Measurements from ENCODE around the gene GLYATL1B. TPM values are rescaled to one million over a fixed set of nuclear protein-coding genes. Genes with fewer than 3 reads are reported as not detected.
"Not testable (repeated sequence)": the region's sequence is repeated elsewhere in the genome, so short reads cannot be mapped to it uniquely, and the experiment has no call there.

Gene GLYATL1B
- polyA plus RNA-seq, 1 experiment = not detected

GRCh38 chr11:59095972-59096575 lies 10.0 kb downstream of the GLYATL1B start:
- H3K27me3 ChIP-seq (ENCODE audit: control insufficient read depth, insufficient read depth, low read length); POLR2A ChIA-PET; DNase-seq (ENCODE audit: low read depth); H3K4me3 ChIP-seq (ENCODE audit: low read depth, low read length); H3K36me3 ChIP-seq (ENCODE audit: control insufficient read depth, insufficient read depth, low read length): not testable (repeated sequence)
- CTCF ChIA-PET = interaction anchor here (0.7 to 5.6 kb wide), 16 partner anchors 8 to 75 kb away, joined by 3 to 67 read pairs (median 6); partner anchors contain the start of gene FAM111B

GRCh38 chr11:59097113-59097708 lies 11.1 kb downstream of the GLYATL1B start:
- ChIA-PET POLR2A (no interaction called here), CTCF (interaction anchor here (0.7 to 5.6 kb wide), 18 partner anchors 9 to 299 kb away, joined by 3 to 67 read pairs (median 6); partner anchors contain the start of genes FAM111A and FAM111B)

GRCh38 chr11:59097938-59098337 lies 11.8 kb downstream of the GLYATL1B start:
- CTCF ChIA-PET = interaction anchor here (0.7 to 5.6 kb wide), 14 partner anchors 9 to 66 kb away, joined by 3 to 67 read pairs (median 7); partner anchors contain the start of genes FAM111A and FAM111B
- not testable (repeated sequence) for DNase-seq (ENCODE audit: low read depth)

More at GRCh38 chr11:59097113-59097708, 11.1 kb downstream of the GLYATL1B start:
- no peaks in the 10 kb centered on the region; the same call in 1 of the 2 replicates for H3K27me3 ChIP-seq (ENCODE audit: control insufficient read depth, insufficient read depth, low read length)
- no peak overlapping the region for H3K4me3 ChIP-seq (ENCODE audit: low read depth, low read length)
- peak; percentile 80 for TF ChIP-seq CTCF (IDR thresholded peaks at IDR 0.05; ENCODE audit: insufficient read depth, low read depth, low read length)
- H3K36me3 ChIP-seq (ENCODE audit: control insufficient read depth, insufficient read depth, low read length) = no peaks in the 10 kb centered on the region
- no peak for DNase-seq (ENCODE audit: low read depth)

GRCh38 chr11:59102259-59102765 lies 16.2 kb downstream of the GLYATL1B start:
- no peak for DNase-seq (ENCODE audit: low read depth)
- ChIA-PET CTCF (interaction anchor here (0.7 to 4.3 kb wide), 5 partner anchors 9 to 62 kb away, joined by 3 to 17 read pairs (median 6); no protein-coding TSS in a partner anchor), POLR2A (no interaction called here)
- TF ChIP-seq CTCF (IDR thresholded peaks at IDR 0.05; ENCODE audit: insufficient read depth, low read depth, low read length) = peak; percentile 51
- no peaks in the 10 kb centered on the region for H3K36me3 ChIP-seq (ENCODE audit: control insufficient read depth, insufficient read depth, low read length)
- H3K4me3 ChIP-seq (ENCODE audit: low read depth, low read length) = peak overlapping the region; percentile 30
- no peaks in the 10 kb centered on the region; the same call in 1 of the 2 replicates for H3K27me3 ChIP-seq (ENCODE audit: control insufficient read depth, insufficient read depth, low read length)

More at GRCh38 chr11:59097938-59098337, 11.8 kb downstream of the GLYATL1B start:
- POLR2A ChIA-PET; H3K4me3 ChIP-seq (ENCODE audit: low read depth, low read length); H3K27me3 ChIP-seq (ENCODE audit: control insufficient read depth, insufficient read depth, low read length); H3K36me3 ChIP-seq (ENCODE audit: control insufficient read depth, insufficient read depth, low read length): not testable (repeated sequence)

GRCh38 chr11:59106363-59107336 lies 20.5 kb downstream of the GLYATL1B start, which contains the start of gene FAM111B:
Gene FAM111B, plus strand, starts transcription at chr11:59107237. Its CDS starts 2,389 bp downstream, at chr11:59109626.
- ChIA-PET POLR2A (interaction anchor here (0.6 to 0.7 kb wide), 2 partner anchors 38 to 530 kb away, joined by 3 to 8 read pairs; no protein-coding TSS in a partner anchor), CTCF (interaction anchor here (0.9 to 6.5 kb wide), 5 partner anchors 10 to 100 kb away, joined by 4 to 35 read pairs (median 11); partner anchors contain the start of gene DTX4)

GRCh38 chr11:59107721-59108120 lies 21.6 kb downstream of the GLYATL1B start:
- POLR2A ChIA-PET; H3K27me3 ChIP-seq (ENCODE audit: control insufficient read depth, insufficient read depth, low read length); H3K4me3 ChIP-seq (ENCODE audit: low read depth, low read length); H3K36me3 ChIP-seq (ENCODE audit: control insufficient read depth, insufficient read depth, low read length); DNase-seq (ENCODE audit: low read depth): not testable (repeated sequence)
- CTCF ChIA-PET = interaction anchor here (2.1 to 6.5 kb wide), 4 partner anchors 11 to 64 kb away, joined by 8 to 35 read pairs (median 20); partner anchors contain the start of gene DTX4

More at GRCh38 chr11:59106363-59107336, 20.5 kb downstream of the GLYATL1B start, which contains the start of gene FAM111B:
- peak; percentile 67 for DNase-seq (ENCODE audit: low read depth)
- no peaks in the 10 kb centered on the region for H3K36me3 ChIP-seq (ENCODE audit: control insufficient read depth, insufficient read depth, low read length)
- H3K4me3 ChIP-seq (ENCODE audit: low read depth, low read length) = peak within 1 kb of the TSS; percentile 58
- TF ChIP-seq CTCF (IDR thresholded peaks at IDR 0.05; ENCODE audit: insufficient read depth, low read depth, low read length) = peak; percentile 32
- no peaks in the 10 kb centered on the region for H3K27me3 ChIP-seq (ENCODE audit: control insufficient read depth, insufficient read depth, low read length)
